ENCODE data around the gene LAMA1.
A peak's percentile ranks its signal among the peaks of the same experiment; 100 is the strongest.

The LAMA1 gene

GRCh38 chr18:7139409-7139808 lies 21.8 kb upstream of the LAMA1 start:
- in situ Hi-C loops (cut with HindIII; ENCODE audit: low sequenced_read_pairs) = no loop called here
- no peak overlapping the region for H3K4me3 ChIP-seq (ENCODE audit: low read depth, low read length)
- no peak for TF ChIP-seq CTCF (IDR thresholded peaks at IDR 0.05; ENCODE audit: low read depth, low read length)
- no peak for DNase-seq (ENCODE audit: low read depth, low spot score)

- peak; percentile 44 for DNase-seq (ENCODE audit: low read depth, low spot score)
- TF ChIP-seq CTCF (IDR thresholded peaks at IDR 0.05; ENCODE audit: low read depth, low read length) = no peak
- no peak overlapping the region for H3K4me3 ChIP-seq (ENCODE audit: low read depth, low read length)
- in situ Hi-C loops (cut with HindIII; ENCODE audit: low sequenced_read_pairs) = no loop called here
Observed at GRCh38 chr18:7133181-7133580, 15.6 kb upstream of the LAMA1 start.

GRCh38 chr18:7132356-7133150 lies 15.0 kb upstream of the LAMA1 start:
- no peak for TF ChIP-seq CTCF (IDR thresholded peaks at IDR 0.05; ENCODE audit: low read depth, low read length)
- in situ Hi-C loops (cut with HindIII; ENCODE audit: low sequenced_read_pairs) = no loop called here
- DNase-seq (ENCODE audit: low read depth, low spot score) = no peak
- no peak overlapping the region for H3K4me3 ChIP-seq (ENCODE audit: low read depth, low read length)

DNA sequence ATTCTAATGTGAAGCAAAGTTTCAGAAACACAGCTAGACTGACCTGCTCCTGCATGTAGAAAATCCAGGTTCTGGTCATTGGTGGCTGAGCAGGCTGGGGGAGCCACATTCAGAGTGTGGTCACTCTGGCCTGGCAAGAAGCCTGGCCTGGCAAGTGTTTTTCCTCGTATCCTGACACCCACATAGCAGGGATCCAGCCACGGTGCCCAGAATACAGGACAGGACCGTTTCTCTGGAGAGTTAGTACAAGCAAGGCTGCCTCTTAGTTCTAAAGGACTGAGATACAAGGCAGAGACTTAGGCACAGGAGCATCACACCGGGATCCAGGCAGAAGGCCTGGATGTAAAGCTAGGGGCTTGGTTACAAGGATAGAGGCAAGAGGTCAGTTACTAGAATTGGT lies 4.8 kb upstream of the LAMA1 start:
- in situ Hi-C loops (cut with HindIII; ENCODE audit: low sequenced_read_pairs) = no loop called here
- DNase-seq (ENCODE audit: low read depth, low spot score) = no peak
- H3K4me3 ChIP-seq (ENCODE audit: low read depth, low read length) = no peak overlapping the region
- no peak for TF ChIP-seq CTCF (IDR thresholded peaks at IDR 0.05; ENCODE audit: low read depth, low read length)

- no peak for TF ChIP-seq CTCF (IDR thresholded peaks at IDR 0.05; ENCODE audit: low read depth, low read length)
- H3K4me3 ChIP-seq (ENCODE audit: low read depth, low read length) = peak overlapping the region; percentile 47
- peak; percentile 9 for DNase-seq (ENCODE audit: low read depth, low spot score)
- in situ Hi-C loops (cut with HindIII; ENCODE audit: low sequenced_read_pairs) = no loop called here
Observed at GRCh38 chr18:7116792-7117389, 706 bp downstream of the LAMA1 start.

DNA sequence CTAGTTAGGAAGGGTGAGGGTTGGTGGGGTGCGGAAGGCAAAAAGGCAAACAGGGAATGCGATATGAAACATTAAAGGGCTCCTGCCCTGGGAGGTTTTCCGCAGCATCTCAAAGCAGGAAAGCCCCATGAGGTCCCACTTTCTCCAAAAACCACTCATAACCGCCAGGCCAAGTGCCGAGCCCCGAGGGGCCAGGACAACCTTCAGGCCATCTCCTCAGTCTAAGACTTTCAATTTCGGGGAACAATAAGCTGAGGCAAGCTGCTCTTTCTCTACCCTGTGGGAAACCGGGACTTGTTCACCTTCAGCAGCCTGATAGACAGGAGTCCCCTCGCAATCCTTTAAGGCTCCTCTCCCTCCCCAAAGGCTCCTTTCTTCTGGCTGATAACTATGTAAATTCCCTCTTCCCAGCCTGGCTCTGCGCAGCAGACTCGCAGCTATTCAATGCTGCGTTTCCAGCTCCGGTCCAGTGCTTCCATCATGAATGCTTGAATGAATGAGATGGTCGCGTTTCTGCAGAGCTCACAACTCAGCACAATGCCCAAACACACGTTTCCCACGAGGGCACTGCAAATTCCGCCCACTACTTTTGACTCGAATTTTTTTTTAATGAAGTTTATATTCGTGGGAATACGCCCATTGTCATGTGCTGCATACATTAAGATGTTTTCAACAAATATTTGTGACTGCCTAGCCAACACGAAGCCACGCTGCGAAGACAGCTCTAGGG lies 1.4 kb downstream of the LAMA1 start:
- in situ Hi-C loops (cut with HindIII; ENCODE audit: low sequenced_read_pairs) = no loop called here
- peak; percentile 33 for DNase-seq (ENCODE audit: low read depth, low spot score)
- TF ChIP-seq CTCF (IDR thresholded peaks at IDR 0.05; ENCODE audit: low read depth, low read length) = no peak
- H3K4me3 ChIP-seq (ENCODE audit: low read depth, low read length) = peak overlapping the region; percentile 47
